Right renal cortex interstitium (tissue), 3 donors: ENCODE results near the gene A2M. TPM values are rescaled to one million over a fixed set of nuclear protein-coding genes. Genes with fewer than 3 reads are reported as not detected.

ENCODE experiments used
- DNase-seq, 3 donors: peaks; one replicate each; pipeline ENCODE4 v3.0.0-alpha.2; 2013; ENCODE audit warnings: low read depth in 3 of 3, low spot score in 2 of 3
- polyA plus RNA-seq, 3 donors: library from polyadenylated mRNA; unstranded; fragments of 120-200 nt; gene quantifications; one replicate each; pipeline ENCODE4 v1.2.1, GENCODE V29; 2013; ENCODE audit not compliant: insufficient read length in 3 of 3

Gene A2M
- polyA plus RNA-seq, 3 donors: 259 to 265 (median 260) TPM

DNA sequence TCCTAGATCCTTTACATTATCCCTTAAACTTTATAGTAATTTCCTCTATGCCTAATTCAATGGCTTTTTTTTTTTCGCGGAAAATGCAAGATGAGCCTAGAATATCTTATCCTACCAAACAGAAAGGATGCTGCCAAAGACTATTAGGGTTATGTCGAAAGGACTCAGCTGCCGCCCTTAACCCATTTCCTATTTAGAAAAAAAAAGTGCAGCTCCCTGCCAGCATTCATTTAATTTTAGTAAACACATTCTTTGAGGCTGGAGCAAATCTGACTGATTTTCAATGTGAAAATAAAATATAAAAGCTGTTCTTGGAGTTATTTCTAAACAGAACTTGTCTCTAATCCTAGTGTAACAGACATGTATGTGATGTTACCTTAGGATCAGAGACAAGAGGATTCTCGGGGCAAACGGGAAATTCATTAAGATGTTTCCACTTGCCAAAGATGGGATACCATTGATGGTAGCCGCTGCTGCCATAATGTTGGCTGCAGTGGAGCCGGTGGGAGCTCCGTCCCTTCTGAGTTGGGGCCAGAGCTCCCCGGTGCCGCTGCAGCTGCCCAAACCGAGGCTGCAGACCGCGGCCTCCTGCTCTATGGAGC is 8.2 kb upstream of the A2M start:
- DNase-seq: no peak

- no peak for DNase-seq
Measured at GRCh38 chr12:9122091-9122609, 6.4 kb upstream of the A2M start.

DNA sequence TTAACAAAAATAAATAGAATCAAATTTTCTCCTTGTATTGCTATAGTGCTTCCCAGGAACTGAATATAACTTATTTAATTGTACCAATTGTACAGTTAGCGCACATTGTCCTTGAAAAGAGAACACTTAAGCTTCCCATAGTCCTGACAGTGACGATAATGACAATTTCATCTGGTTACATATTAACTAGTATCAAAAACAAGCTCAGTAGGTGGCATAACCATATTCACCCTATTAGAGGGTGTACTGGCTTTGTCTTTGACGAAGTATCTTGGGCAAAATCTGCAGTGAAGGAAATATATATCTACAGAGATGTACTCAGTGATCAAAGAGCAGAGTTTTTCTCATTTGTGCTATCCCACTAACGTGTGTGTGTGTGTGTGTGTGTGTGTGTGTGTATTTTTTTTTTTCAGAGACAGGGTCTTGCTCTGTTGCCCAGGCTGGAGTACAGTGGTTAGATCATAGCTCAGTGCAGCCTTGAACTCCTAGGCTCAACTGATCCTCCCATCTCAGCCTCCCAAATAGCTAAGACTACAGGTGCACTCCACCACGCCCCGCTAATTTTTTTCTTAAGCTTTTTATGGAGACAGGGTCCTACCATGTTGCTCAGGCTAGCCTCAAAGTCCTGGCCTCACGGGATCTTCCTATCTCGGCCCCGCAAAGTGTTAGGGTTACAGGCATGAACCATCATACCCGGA is 4.9 kb upstream of the A2M start:
- no peak for DNase-seq

- DNase-seq: no peak
Measured at GRCh38 chr12:9118158-9118557, 2.4 kb upstream of the A2M start.

- DNase-seq: no peak
Measured at GRCh38 chr12:9114946-9115345, 773 bp downstream of the A2M start.

- no peak for DNase-seq
Measured at GRCh38 chr12:9113987-9114309, 1.8 kb downstream of the A2M start.

DNA sequence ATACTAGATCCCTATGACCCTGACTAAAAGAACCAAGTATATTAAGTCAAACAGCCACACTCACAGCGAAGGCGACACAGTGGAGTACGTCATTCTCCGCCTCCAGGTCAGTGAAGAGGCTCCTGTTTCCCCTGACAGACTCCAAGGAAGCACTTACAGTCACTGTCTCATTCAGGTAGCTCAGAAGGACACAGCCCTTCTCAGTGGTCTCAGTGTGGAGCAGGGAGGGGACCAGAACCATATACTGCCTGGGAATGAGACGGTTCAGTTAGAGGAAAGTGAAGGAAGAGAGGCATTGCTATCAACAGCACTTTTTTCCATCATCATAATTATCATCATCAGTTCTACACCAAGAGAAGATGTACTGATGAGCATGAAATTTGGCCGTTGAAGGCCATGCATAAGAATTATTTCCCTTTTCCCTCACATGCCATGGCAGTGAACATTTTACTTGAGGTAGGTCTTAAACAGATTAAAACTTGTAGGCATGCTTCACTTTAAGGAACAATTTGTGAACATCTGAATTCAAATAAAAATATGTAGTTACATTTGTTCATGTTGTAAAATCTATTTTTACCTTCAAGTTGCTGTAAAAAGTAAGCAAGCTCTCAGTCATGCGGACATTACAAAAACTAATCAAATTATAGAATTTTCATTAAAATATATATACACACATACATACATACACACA is 2.3 kb downstream of the A2M start:
- no peak for DNase-seq

- DNase-seq: no peak
Measured at GRCh38 chr12:9112076-9112853, 3.5 kb downstream of the A2M start.

DNA sequence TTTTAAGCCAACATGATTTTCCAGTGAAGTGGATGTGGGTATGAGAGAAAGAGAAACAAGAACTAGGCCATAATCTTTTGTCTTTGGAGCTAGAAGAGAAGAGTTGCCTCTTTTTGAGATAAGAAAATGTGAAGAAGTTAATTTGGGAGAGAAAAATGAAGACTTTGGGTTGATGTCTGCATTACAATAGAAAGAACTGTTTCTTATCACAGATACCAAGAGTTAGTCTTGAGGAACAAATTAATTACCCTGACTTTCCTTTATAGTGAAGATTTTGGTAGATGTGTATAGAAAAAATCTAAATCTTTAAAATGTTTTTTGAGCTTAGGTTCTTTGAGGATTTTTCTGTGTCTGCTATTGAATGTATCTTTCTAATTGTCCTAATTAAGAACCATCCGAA is 4.2 kb downstream of the A2M start:
- DNase-seq: no peak

DNA sequence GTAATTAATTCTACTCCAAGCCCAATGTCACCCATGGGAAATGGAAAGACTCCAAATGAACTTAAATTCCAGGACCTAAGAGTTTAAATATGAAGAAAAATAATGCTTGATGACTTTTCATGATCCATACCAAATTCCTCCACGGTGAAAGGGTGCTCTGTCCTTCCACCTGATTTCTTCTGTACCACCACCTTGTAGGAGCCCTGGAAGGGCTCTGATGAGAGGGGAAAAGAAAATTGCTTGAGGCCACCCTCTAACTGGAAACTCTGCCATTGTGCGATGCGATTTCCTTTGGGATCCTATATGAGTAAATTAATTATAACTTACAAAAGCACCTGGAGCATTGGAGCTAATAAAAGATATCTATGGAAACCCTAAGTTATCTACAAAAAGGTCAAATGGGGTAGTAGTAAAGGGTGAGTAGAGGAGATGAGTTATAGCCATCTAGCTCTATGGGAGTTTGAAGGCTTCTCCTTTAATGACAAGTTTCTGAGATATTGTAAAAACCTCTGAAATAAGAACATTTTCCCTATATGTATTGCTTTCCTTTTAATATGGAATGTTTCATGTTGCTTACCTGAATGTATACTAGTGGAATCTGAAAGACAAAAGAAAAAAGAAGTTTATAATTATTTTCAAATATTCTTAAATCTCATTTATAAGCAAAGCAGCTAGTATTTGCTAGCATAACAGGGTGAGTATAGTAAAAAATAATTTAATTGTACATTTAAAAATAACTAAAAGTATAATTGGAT is 5.8 kb downstream of the A2M start:
- no peak for DNase-seq

DNA sequence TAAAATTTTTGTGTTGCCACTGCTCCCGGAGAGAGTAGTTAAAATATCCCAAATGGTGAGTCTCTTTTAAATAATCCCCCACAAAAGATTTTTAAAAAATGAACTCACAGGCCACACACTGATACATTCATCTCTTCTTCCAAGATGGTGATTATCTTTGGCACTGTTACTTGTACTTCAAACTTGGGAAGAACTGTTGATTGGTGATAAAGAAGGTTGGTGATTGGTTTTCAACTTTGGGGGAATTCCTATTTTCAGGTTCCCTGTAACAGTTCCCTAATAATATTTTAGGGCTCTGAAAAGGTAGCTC is 6.6 kb downstream of the A2M start:
- no peak for DNase-seq

DNA sequence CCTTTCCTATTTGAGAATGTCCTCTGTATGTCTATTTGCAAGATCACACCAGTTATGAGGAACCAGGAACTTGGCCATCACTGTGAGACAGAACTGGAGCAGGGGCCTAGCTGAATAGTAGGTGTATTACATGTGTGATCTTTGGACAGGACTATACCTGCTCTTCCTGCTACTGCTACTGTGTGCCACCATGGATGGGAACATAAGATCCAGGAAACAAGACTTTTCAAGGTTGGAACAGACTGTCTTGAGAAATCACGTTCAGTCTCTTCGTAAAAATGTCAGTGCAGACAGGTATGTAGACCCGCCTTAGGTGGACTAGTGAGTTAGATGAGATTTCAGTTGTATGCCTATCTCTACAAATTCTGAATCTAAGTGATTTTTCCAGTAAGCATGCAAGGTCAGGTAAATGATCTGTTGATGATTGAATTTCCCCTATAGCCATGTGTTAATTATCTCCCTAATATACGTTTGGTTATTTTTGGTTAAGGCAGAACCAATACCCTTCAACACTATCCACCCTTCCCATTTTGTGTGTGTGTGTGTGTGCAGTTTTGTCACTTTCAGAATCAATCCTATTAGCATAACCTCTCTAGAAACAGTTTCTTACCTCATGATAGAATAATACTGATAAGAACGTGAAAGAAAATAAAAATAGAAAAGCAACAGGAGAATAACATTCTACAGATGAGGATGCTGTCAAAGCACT is 7.1 kb downstream of the A2M start:
- no peak for DNase-seq

GRCh38 chr12:9107542-9107873 is 8.2 kb downstream of the A2M start:
- no peak for DNase-seq

DNA sequence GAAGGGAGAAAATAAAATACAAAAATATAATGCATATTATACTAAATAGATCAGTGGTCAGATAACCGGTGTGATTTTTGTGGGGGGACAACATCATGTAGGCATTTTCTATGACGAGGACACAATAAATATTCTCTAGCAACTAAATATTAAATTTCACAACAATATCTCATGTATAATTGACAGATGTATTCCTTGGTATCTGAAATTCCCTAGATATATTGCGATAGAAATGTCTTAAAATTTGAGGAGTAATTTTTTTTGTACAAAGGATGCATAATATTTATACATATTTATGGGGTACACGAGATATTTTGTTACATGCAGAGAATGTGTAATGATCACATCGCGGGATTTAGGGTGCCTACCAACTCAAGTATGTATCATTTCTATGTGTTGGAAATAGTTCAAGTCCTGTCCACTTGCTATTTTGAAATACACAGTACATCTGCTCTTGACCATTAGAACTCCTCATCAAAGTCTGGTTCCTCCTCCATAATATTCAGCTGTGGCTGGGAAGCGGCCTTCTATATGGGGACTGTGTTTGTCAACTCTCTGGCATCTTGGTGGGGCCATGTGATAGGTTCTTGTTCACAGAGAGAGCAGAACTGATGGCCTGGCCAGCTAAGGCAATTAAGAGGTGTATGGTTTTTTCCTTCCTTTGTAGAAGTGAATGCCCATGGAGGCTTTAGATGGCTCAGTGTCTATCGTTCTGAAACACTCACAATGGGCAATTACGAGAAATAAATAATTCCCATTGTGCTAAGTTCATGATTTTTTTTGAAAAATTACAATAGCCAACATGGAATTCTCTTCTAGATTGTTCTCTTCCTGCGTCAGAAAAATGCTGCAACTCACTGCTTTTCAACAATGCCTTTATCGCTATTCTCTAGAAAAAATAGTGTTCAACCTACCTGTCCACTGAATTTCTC is 8.8 kb downstream of the A2M start:
- DNase-seq: no peak

DNA sequence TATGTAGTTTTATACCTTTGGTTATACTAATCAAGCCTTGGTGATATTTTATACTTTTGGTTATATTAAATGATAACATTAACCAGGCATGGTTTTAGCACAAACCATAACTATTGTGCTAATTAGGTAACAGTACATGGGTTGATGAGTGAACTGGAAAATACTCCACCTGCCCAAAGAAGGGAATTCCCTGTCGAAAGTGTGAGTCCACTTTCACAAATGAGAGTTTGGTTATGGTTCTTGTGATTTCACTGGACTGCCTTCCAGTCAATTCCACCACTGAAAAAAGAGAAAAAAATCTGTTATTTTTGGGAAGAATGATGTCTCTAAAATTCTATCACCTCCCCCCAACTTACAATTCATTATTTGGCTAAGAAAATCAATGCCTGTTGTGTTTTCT is 9.7 kb downstream of the A2M start:
- no peak for DNase-seq

DNA sequence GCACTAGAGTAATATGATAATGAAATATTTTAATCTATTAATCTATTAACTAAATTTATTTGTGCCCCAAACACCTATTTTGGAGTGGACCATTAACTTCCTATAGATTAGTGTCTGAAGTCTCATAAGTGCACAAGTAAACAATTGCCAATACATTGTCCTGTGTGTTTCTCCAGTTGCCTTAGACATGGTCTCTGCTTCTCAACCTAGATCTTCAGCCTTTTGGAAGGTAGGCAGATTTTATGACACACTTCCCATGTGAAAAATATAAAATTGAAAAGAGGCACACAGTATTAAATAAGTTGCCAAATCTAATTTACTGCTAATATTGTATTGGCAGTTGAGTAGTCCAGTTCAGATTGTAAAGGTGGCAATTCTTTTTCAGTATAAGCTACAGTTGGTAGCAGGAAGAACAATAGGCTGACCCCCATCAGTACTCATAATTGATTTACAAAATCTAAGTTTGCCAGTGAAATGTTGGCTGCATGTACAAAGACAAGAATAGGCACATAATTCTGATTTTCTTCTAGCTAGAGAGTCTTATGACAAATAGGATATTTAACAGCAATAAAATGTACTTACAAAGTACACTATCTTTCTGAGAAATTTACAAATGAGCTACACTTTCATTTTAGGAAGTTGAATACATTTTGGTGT is 10.8 kb downstream of the A2M start:
- DNase-seq: no peak

GRCh38 chr12:9104087-9104486 is 11.6 kb downstream of the A2M start:
- no peak for DNase-seq

DNA sequence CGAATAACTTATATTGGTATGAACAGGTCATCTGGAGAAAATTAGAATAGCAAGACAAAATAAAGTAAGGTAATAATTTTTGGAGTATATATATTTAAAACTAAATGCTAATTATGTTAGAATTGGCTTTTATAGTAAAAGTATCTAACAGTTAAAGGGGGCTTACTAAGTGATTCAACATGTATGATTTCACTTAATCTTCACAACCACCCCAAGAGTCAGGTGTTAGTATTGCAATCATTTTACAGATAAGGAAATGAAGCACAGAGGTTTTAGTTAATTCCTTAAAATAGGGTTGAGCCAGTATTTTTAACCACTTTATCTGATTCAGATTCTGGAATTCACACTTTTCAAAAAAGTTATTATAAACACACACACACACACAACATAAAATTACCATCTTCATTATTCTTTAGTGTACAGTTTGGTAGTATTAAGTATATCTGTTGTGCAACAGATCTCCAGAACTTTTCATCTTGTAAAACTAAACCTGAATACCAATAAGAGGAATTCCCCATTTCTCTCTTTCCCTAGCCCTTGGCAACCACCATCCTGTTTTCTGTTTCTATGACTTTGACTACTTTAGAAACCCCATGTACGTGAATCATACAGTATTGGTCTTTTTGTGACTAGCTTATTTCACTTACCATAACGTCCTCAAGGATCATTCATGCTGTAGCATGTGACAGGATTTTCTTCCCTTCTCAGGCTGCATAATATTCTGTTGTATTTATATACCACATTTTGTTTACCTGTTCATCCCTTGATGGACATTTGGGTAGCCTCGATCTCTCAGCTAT is 12.5 kb downstream of the A2M start:
- no peak for DNase-seq
